ENCODE data around the gene PLPPR1. TPM values are rescaled to one million over a fixed set of nuclear protein-coding genes. Genes with fewer than 3 reads are reported as not detected.

Gene PLPPR1
- total RNA-seq, 1 donor from 2014 or later: not detected

GRCh38 chr9:101254733-101255433 lies 226.4 kb downstream of the PLPPR1 start:
- Mint-ChIP-seq H3K27me3 (ENCODE audit: unreplicated experiment) (peaks cover 2% of the 10 kb centered on the region), H3K36me3 (ENCODE audit: unreplicated experiment) (no peaks in the 10 kb centered on the region), H3K4me3 (ENCODE audit: unreplicated experiment) (no peak overlapping the region), H3K27ac (ENCODE audit: unreplicated experiment) (no peak overlapping the region), H3K9me3 (ENCODE audit: unreplicated experiment) (no peaks in the 10 kb centered on the region), H3K4me1 (ENCODE audit: unreplicated experiment) (no peaks in the 10 kb centered on the region)
- no peak for TF ChIP-seq CTCF (IDR thresholded peaks at IDR 0.05)
- no peak for DNase-seq (ENCODE audit: extremely low spot score, unreplicated experiment)

- no peak for TF ChIP-seq CTCF (IDR thresholded peaks at IDR 0.05)
- Mint-ChIP-seq H3K4me3 (ENCODE audit: unreplicated experiment) (no peak overlapping the region), H3K27ac (ENCODE audit: unreplicated experiment) (no peak overlapping the region), H3K4me1 (ENCODE audit: unreplicated experiment) (no peaks in the 10 kb centered on the region), H3K9me3 (ENCODE audit: unreplicated experiment) (no peaks in the 10 kb centered on the region), H3K27me3 (ENCODE audit: unreplicated experiment) (peaks cover 3% of the 10 kb centered on the region), H3K36me3 (ENCODE audit: unreplicated experiment) (no peaks in the 10 kb centered on the region)
- DNase-seq (ENCODE audit: extremely low spot score, unreplicated experiment): no peak
Measured at GRCh38 chr9:101264727-101265126, 236.2 kb downstream of the PLPPR1 start.

GRCh38 chr9:101265261-101265660 lies 236.7 kb downstream of the PLPPR1 start:
- H3K4me1 Mint-ChIP-seq (ENCODE audit: unreplicated experiment): no peaks in the 10 kb centered on the region
- DNase-seq (ENCODE audit: extremely low spot score, unreplicated experiment): no peak
- H3K27ac Mint-ChIP-seq (ENCODE audit: unreplicated experiment): no peak overlapping the region
- H3K27me3 Mint-ChIP-seq (ENCODE audit: unreplicated experiment): peaks cover 3% of the 10 kb centered on the region
- H3K36me3 Mint-ChIP-seq (ENCODE audit: unreplicated experiment): no peaks in the 10 kb centered on the region
- H3K9me3 Mint-ChIP-seq (ENCODE audit: unreplicated experiment): no peaks in the 10 kb centered on the region
- TF ChIP-seq CTCF (IDR thresholded peaks at IDR 0.05): no peak
- H3K4me3 Mint-ChIP-seq (ENCODE audit: unreplicated experiment): no peak overlapping the region

- Mint-ChIP-seq H3K27ac (ENCODE audit: unreplicated experiment) (no peak overlapping the region), H3K4me3 (ENCODE audit: unreplicated experiment) (no peak overlapping the region), H3K9me3 (ENCODE audit: unreplicated experiment) (no peaks in the 10 kb centered on the region), H3K27me3 (ENCODE audit: unreplicated experiment) (peaks cover 3% of the 10 kb centered on the region), H3K36me3 (ENCODE audit: unreplicated experiment) (no peaks in the 10 kb centered on the region), H3K4me1 (ENCODE audit: unreplicated experiment) (no peaks in the 10 kb centered on the region)
- TF ChIP-seq CTCF (IDR thresholded peaks at IDR 0.05): no peak
- no peak for DNase-seq (ENCODE audit: extremely low spot score, unreplicated experiment)
Measured at GRCh38 chr9:101268426-101268825, 239.9 kb downstream of the PLPPR1 start.

- no peak for TF ChIP-seq CTCF (IDR thresholded peaks at IDR 0.05)
- H3K36me3 Mint-ChIP-seq (ENCODE audit: unreplicated experiment): no peaks in the 10 kb centered on the region
- no peak overlapping the region for H3K27ac Mint-ChIP-seq (ENCODE audit: unreplicated experiment)
- no peak for DNase-seq (ENCODE audit: extremely low spot score, unreplicated experiment)
- peaks cover 3% of the 10 kb centered on the region for H3K27me3 Mint-ChIP-seq (ENCODE audit: unreplicated experiment)
- H3K4me1 Mint-ChIP-seq (ENCODE audit: unreplicated experiment): no peaks in the 10 kb centered on the region
- H3K9me3 Mint-ChIP-seq (ENCODE audit: unreplicated experiment): no peaks in the 10 kb centered on the region
- no peak overlapping the region for H3K4me3 Mint-ChIP-seq (ENCODE audit: unreplicated experiment)
Measured at GRCh38 chr9:101269591-101270283, 241.2 kb downstream of the PLPPR1 start.
